Mammary microvascular endothelial cell (primary cell): ENCODE measurements around the gene DISC1. TPM values are rescaled to one million over a fixed set of nuclear protein-coding genes. Genes with fewer than 3 reads are reported as not detected.

Experiments
- total RNA-seq: library from RNA; depleted of rRNA; stranded (reverse); fragments of >200 nt; gene quantifications from 2 replicates; pipeline ENCODE4 v1.2.3, GENCODE V29; 2015

Gene DISC1
- 5.5 and 5.8 TPM in 2 replicates for total RNA-seq

GRCh38 chr1:231626535-231626950 is at the start of gene DISC1:
TSS of gene DISC1 (plus strand) at chr1:231626790. CDS start at chr1:231626868, 78 bp downstream.

Other genes with a start within 250 kb of the DISC1 start
- 47.1 and 53.6 TPM in 2 replicates for gene EGLN1, start 204.5 kb upstream of the DISC1 start, total RNA-seq
- 23.4 and 26.4 TPM in 2 replicates for gene TSNAX, start 98.1 kb upstream of the DISC1 start, total RNA-seq